AG04450 (cell line): ENCODE results near the gene TOP1. TPM values are rescaled to one million over a fixed set of nuclear protein-coding genes. Genes with fewer than 3 reads are reported as not detected.

Experiments used
- CTCF ChIA-PET: fragments of 300-600, 350-600 bp; formaldehyde crosslinking; extraction: SDS; loops from one replicate; lab custom pipeline; 2022; ENCODE audit warnings: antibody characterized with exemption, inconsistent platforms; lab: Charles Lee
- POLR2A ChIA-PET: fragments of 350-600 bp; formaldehyde crosslinking; extraction: SDS; loops from one replicate; lab custom pipeline; 2021; ENCODE audit warnings: antibody characterized with exemption, inconsistent platforms; lab: Yijun Ruan, JAX
- DNase-seq: peaks from one replicate; pipeline ENCODE4 v3.0.0-alpha.2; 2011; ENCODE audit warnings: low read depth, low spot score
- H3K27ac ChIP-seq: one replicate; pipeline ENCODE4 v1.5.1; 2012; ENCODE audit warnings: low read depth, low read length, control low read depth
- H3K27me3 ChIP-seq: one replicate; pipeline ENCODE4 v1.6.0; 2012; ENCODE audit warnings: low read length; ENCODE audit not compliant: control insufficient read depth, insufficient read depth
- H3K4me3 ChIP-seq: 2 replicates; pipeline ENCODE4 v1.5.1; 2011; ENCODE audit warnings: mild to moderate bottlenecking, low read depth, low read length, control low read depth
- H3K9me3 ChIP-seq: 2 replicates; pipeline ENCODE4 v1.5.1; 2012; ENCODE audit warnings: low read length; ENCODE audit not compliant: control insufficient read depth, insufficient read depth
- CTCF ChIP-seq: IDR thresholded peaks from 2 replicates; pipeline ENCODE4 v1.5.1; 2011; ENCODE audit warnings: low read depth, low read length, control low read depth, inconsistent platforms
- polyA plus RNA-seq: library from polyadenylated mRNA; depleted of rRNA; stranded (reverse); fragments of >200 nt; gene quantifications from 2 replicates; pipeline ENCODE4 v1.2.3, GENCODE V29; 2011

TOP1 gene
- polyA plus RNA-seq, 1 experiment, result 29.1 TPM

GRCh38 chr20:41142919-41143318 lies 114.3 kb downstream of the TOP1 start:
- CTCF ChIA-PET, result interaction anchor here (0.7 to 1.7 kb wide), 4 partner anchors 30 to 179 kb away, joined by 3 to 5 read pairs (median 4); no protein-coding TSS in a partner anchor

GRCh38 chr20:41143354-41143753 lies 114.7 kb downstream of the TOP1 start:
- CTCF ChIA-PET, result interaction anchor here (0.8 to 1.4 kb wide), 4 partner anchors 30 to 197 kb away, joined by 3 to 8 read pairs (median 4); partner anchors contain the start of gene LPIN3
- Histone ChIP-seq H3K27ac (no peak overlapping the region), H3K27me3 (no peaks in the 10 kb centered on the region), H3K4me3 (no peak overlapping the region), H3K9me3 (no peaks in the 10 kb centered on the region)
- DNase-seq, result no peak
- no peak for TF ChIP-seq CTCF
- POLR2A ChIA-PET, result no interaction called here

More at GRCh38 chr20:41142919-41143318, 114.3 kb downstream of the TOP1 start:
- TF ChIP-seq CTCF, result no peak
- Histone ChIP-seq H3K4me3 (no peak overlapping the region), H3K9me3 (no peaks in the 10 kb centered on the region; the same call in 1 of the 2 replicates), H3K27me3 (no peaks in the 10 kb centered on the region), H3K27ac (no peak overlapping the region)
- no peak for DNase-seq
- POLR2A ChIA-PET, result no interaction called here

- H3K9me3 ChIP-seq, result no peaks in the 10 kb centered on the region
- H3K27me3 ChIP-seq, result no peaks in the 10 kb centered on the region
- no peak overlapping the region for H3K4me3 ChIP-seq
- CTCF ChIA-PET, result interaction anchor here (1.5 kb wide), 1 partner anchor 28 kb away, joined by 4 read pairs; no protein-coding TSS in a partner anchor
- H3K27ac ChIP-seq, result no peak overlapping the region
- no peak for TF ChIP-seq CTCF
- POLR2A ChIA-PET, result no interaction called here
- no peak for DNase-seq
Observed at GRCh38 chr20:41145317-41145716, 116.7 kb downstream of the TOP1 start.

GRCh38 chr20:41145821-41146620 lies 117.4 kb downstream of the TOP1 start:
- Histone ChIP-seq H3K27ac (no peak overlapping the region), H3K4me3 (no peak overlapping the region), H3K9me3 (no peaks in the 10 kb centered on the region), H3K27me3 (no peaks in the 10 kb centered on the region)
- TF ChIP-seq CTCF, result no peak
- CTCF ChIA-PET, result interaction anchor here (0.5 to 1.5 kb wide), 2 partner anchors 27 to 157 kb away, joined by 3 to 4 read pairs; no protein-coding TSS in a partner anchor
- POLR2A ChIA-PET, result no interaction called here
- no peak for DNase-seq

- no peak for DNase-seq
- Histone ChIP-seq H3K4me3 (no peak overlapping the region), H3K27ac (no peak overlapping the region), H3K27me3 (no peaks in the 10 kb centered on the region), H3K9me3 (no peaks in the 10 kb centered on the region)
- POLR2A ChIA-PET, result interaction anchor here (0.6 kb wide), 1 partner anchor 12 kb away, joined by 3 read pairs; no protein-coding TSS in a partner anchor
- CTCF ChIA-PET, result interaction anchor here (0.7 to 1.4 kb wide), 3 partner anchors 157 to 263 kb away, joined by 3 to 4 read pairs (median 3); no protein-coding TSS in a partner anchor
- no peak for TF ChIP-seq CTCF
Observed at GRCh38 chr20:41147767-41148191, 119.2 kb downstream of the TOP1 start.
